AG09309 (cell line): ENCODE data around the gene PDXP.

Experiments
- DNase-seq: peaks from one replicate; pipeline ENCODE4 v3.0.0-alpha.2; 2010; ENCODE audit warnings: low read depth
- H3K4me3 ChIP-seq: 2 replicates; pipeline ENCODE4 v1.5.1; 2011; ENCODE audit warnings: mild to moderate bottlenecking, low read depth, low read length, moderate library complexity; ENCODE audit not compliant: control insufficient read depth
- CTCF ChIP-seq: IDR thresholded peaks from 2 replicates; pipeline ENCODE4 v1.5.1; 2011; ENCODE audit warnings: mild to moderate bottlenecking, low read depth, low read length, inconsistent platforms; ENCODE audit not compliant: insufficient read depth, control insufficient read depth; ENCODE audit errors: missing control alignments

The PDXP gene

GRCh38 chr22:37680191-37680851 lies 21.8 kb downstream of the PDXP start:
- no peak for DNase-seq
- no peak overlapping the region for H3K4me3 ChIP-seq
- TF ChIP-seq CTCF = no peak

- H3K4me3 ChIP-seq = no peak overlapping the region
- DNase-seq = no peak
- TF ChIP-seq CTCF = no peak
Measured at GRCh38 chr22:37681001-37681424, 22.5 kb downstream of the PDXP start.

GRCh38 chr22:37681556-37682049 lies 23.1 kb downstream of the PDXP start:
- DNase-seq = peak; percentile 37
- H3K4me3 ChIP-seq = no peak overlapping the region
- peak; percentile 97 for TF ChIP-seq CTCF

- DNase-seq = no peak
- TF ChIP-seq CTCF = no peak
- no peak overlapping the region for H3K4me3 ChIP-seq
Measured at GRCh38 chr22:37684803-37685615, 26.5 kb downstream of the PDXP start.

- H3K4me3 ChIP-seq = peak within 1 kb of the TSS; percentile 90
- DNase-seq = peak; percentile 48
- TF ChIP-seq CTCF = no peak
Measured at GRCh38 chr22:37686002-37686982, 27.8 kb downstream of the PDXP start, which contains the start of gene NOL12. NOL12 (plus strand) TSS chr22:37686343; CDS start chr22:37686393, 50 bp downstream.

GRCh38 chr22:37690407-37690806 lies 31.9 kb downstream of the PDXP start:
- DNase-seq = no peak
- TF ChIP-seq CTCF = no peak
- H3K4me3 ChIP-seq = no peak overlapping the region
